NCI-H187 (cell line): Measurements from ENCODE around the gene TMEM176B.

Source experiments
- DNase-seq, 2 experiments: peaks; one replicate each; lab custom pipeline; 2025; lab: John Stamatoyannopoulos, UW

Gene TMEM176B

DNA sequence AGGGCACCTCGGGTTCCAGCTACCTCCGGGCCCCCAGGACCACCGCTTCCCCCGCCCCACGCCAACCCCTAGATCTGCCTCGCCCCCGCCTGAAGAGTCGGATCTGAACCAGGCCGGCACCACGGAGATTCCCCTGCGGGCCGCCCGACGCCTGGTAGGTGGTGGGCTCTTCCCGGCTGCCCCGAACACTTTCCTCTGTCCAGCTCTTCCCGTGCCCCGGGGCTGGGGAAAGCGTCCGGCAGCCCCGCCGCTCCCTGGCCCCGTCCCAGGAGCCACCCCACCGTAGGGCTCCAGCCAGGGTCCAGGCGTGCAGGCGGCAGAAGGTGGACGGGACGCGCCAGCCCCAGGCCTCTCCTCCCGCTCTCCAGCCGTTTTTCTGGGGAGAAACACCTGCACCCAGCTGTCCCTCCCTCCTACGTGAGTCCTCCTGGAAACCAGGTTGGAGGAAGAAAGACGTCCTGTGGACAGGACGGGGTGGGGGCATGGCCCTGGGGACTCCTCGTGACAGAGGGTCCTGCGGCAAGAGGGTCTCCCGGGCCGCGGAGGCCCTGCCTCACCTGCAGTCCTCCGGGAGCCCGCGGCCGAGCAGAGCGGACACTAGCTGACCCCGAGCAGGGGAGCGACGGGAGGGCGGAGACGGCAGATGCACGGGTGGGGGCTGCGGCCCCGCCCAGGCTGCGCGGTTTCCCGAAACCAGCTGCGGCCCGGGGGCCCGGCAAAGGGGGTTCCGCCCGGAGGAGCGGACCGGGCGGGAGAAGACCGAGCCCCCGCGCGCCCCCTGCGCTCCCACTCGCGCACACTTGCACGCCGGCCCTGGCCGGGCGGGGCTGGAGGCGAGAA, at the start of gene TMEM176B:
TSS of gene TMEM176B (minus strand) at position 624 of the 840 bp plus-strand sequence. CDS start 3,795 bp downstream, outside the sequence.
- DNase-seq = no peak

DNA sequence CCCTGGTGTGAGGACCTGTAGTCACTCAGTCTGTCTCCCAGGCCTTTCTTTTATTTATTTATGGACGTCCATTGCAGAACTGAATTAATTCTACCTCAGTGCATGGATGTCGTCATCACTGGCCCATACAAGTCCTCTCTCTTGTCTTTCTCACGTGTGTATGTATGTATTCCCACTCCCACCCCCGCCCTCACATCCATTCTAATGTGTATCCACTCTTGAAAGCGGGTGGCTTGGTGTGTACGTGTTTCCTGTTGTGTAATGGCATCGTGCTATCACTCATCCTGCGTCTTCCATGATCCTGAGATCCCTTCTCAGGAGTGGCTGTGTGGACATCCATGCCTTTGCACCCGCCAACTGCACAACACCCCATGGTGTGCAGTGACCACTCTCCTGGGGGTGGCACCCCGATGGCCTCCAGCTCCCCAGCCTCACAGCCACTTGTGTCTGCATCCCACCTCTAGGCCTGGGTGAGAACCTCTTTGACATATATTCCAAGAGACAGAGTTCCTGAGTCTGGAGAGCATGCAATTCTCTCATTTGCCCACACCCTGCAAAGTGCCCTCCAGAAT, 49.1 kb upstream of the TMEM176B start:
- DNase-seq = no peak

DNA sequence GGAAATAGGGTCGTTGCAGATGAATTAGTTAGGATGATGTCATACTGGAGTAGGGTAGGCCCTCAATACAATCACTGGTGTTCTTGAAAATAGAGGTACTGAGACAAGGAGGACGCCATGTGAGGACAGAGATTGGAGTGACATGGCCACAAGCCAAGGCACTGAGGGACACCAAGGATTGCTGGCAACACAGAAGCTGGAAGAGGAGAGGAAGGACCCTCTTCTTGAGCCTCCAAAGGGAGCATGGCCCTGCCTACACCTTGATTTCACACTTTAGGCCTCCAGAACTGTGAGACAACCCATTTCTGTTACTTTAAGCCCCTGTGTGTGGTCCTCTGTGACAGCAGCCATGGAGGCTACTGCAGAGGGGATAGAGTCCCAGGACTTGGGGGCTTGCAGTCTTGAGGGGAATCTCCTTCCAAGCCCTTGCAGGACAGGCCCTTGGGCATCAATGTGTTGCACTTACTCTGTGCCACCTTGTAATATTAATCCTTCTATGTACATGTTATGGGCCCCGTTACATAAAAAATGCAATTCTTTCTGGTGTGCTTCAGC, 48.5 kb upstream of the TMEM176B start:
- no peak for DNase-seq

DNA sequence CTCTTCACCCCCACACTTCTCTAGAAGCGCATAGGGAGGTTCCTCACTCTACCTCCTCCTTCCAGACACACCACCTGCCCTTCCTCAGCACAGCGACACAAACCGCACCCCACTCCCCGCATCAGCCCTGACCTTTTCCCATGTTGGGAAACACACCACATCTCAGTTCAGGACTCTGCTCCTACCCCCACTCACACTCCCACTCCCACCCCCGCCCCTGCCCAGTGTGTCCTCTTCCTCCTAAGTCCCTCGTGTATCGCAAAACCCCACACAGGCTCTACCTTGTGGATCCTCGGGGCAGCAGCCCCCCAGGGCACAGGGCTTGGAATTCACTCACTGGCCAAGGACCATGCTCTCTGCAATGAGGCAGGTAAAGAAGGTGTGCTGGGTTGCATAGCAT, 47.9 kb upstream of the TMEM176B start:
- DNase-seq = no peak

DNA sequence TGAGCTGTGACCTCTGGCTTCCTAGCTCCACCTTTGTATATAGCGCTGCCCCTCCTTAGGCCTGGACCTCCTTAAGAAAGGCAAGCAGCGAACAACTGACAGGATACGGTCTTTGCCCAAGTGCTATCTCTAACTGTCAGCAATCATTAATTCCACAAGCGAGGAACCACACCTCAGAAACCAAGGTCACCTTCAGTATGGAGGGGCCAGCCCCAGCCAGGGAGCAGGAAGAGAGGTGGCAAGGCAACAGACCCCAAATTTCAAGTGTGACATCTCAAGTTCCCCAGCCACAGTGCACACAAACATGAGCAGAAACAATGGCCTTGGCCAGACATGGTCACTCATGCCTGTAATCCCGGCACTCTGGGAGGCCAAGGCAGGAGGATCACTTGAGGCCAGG, 47.4 kb upstream of the TMEM176B start:
- DNase-seq = no peak

DNA sequence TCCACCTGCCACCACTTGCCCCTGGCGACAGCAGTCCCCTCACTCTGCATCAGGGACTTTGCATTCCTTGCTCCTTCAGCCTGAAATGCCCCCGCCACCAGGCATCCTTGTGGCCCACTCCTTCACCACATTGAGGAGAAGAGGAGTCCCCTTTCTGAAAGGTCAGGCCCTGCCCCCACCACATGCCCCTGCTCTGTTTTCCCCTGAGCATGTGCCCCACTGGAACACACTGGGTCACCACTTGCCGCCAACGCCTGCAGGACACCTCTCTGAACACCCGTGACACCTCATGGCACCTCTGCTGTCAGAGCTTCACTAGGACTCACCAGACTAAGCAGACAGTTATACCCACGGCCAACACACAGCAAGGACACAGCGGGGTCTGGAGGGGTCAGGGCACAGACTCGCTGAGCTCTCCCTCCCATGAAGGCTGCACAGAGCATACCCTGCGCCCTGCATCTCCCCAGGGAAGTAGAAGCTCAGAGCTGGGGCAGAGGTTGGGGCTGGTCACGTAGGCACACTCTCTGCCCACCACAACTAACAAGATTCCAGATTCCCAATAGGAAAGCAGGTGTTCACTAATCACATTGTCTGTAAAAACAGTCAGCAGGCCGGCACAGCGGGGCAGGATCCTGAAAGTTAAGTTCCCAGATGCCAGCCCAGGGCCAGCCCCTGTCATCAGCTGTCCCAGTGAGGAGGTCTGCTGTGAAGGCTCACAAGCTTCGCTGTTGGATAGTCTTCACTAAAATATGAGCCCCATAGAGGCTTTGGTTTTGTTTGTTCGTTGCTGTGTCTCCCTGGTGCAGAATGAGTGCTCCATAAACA, 46.3 kb upstream of the TMEM176B start:
- no peak for DNase-seq

DNA sequence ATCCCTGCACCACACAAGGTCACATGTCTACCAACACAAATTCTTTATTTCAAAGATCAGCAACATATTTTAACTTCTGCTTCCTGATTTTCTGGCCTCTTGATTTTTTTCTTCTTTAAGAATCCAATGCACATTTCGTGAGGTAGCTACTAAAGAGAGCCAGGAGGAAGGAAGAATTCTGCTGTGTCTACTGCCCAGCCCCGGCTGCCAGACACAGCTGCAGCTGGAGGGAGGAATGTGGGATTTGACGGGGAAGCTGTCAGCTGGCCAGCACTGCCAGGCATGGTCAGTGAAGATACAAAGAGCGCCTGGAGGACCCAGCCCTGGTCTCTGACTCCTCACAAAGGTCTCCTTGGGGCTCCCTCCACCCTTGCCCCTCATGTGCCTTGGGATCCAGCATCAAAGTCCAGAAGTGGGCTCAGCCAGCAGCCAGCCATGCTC, 45.3 kb upstream of the TMEM176B start:
- DNase-seq = no peak

DNA sequence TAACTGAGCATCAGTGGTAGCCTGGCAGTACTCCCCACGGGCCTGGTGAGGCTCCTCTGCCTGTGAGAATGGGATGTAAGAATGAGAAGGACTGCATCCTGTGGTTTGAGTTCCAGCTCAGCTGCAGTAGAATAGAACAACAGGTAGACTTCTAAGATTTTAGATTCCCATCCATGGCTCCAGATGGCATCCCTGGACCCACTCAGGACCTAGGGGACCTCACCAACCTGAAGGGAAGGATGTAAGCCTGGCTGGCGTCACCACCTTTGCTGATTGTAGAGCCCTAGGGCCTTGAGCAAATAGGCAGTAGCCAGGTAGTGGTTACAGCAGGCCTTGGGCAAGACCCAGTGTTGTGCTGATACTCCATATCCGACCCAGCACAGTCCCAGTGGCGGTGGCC, 42.6 kb upstream of the TMEM176B start:
- DNase-seq = no peak

DNA sequence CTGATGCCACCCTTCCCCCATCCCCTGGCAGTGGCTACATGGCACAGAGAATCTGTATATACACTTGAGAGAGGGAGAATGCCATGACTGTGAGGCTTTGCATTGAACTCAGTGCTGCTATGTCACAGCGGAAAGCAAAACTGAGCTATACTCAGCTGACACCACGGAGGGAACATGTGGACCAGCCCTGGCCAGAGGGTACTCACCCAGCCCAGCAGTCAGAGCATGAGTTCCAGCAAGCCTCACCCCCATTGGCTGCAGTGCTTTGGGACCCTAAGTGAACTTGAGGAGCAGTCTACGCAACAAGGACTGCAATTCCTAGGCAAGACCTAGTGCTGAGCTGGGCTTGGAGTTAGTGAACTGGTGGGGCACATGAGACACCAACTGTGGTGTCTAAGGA, 41.9 kb upstream of the TMEM176B start:
- DNase-seq = no peak

DNA sequence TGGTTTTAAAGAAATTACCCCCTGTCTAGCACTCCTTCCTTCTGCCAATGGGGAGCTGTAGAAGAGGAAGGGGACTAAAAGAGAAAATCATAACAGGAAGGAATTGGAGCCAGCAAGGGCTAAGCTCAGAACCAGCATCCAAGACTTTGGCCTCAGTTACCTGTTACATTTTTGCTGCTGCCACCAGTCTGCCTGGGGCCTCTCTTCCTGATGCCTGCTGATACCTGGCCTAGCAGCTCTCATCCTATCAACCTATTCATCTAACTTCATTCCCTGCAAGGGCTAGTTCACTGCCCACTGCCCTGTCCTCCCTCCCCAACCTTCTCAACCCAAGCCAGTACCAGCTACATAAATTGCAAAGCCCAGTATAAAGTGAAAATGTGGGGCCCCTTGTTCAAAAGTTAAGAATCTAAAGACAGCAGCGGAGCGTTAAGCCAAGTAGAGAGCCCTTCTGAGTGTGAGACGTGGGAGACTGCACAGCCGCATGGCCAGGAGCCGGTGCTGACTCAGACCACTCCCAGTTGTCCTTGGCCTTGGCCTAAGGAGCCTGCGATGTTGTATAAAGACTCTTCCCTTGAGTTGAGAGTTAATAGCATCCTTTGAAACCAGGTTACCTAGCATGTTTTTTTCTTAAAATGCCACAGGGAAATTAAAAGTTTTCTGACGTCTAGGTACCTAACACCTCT, 38.9 kb upstream of the TMEM176B start:
- DNase-seq = no peak

DNA sequence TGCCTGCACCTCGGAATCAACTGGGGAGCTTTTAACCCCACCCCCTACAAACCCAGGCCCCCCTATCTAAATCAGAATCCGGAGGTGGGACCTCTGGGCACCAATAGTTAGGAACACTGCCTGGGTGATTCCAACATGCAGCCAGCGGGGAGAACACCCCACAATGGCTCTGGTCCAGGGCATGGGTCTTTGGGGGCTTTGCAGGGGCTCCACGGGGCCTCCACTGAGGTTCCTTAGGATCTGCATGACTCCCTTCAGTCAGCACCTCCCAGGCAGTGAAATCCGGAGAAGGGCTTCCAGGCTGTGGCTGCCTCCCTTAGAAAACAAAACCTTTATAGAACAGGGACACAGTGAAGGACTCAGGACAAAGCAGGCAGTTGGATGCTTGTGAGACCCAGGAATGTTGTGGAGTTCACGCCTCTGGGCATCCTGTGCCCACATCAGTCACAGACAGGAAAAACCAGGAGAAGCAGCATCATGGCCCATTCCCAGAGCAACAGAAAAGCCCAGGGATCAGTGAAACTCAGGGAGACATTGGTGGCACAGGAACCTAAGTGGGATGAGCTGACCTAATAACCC, 35.6 kb upstream of the TMEM176B start:
- no peak for DNase-seq

DNA sequence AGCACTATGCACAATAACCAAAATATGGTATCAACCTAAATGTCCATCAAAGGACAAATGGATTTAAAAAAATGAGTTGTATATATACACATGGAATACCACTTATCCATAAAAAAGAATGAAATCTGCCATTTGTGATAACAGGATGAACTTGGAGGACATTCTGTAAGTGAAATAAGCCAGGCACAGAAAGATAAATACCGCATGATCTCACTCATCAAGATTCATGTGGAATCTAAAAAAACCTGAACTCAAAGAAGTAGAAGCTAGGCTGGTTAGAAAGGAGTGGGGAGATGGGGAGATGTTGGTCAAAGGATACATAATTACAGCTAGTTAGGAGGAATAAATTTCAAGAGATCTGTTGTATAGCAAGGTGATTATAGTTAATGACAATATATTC, 34.9 kb upstream of the TMEM176B start:
- no peak for DNase-seq

DNA sequence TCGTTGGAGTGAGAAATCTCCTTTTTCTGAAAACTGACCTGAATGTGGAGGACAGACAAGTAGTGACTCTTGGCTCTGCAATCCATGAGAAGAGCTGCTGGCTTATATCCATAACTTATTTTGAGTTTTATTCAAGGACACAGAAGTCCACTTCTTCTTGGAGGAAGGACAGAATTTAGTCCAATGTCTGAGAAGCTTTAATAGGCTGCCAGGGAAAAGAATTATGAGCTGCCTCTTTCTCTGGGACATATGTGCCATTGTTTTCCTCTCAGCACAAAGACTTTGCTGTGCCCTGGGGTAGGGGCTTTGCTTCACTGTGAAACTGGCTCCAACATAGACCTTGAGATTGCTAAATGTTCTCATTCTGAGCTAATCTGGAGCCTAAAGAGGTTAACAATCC, 31.7 kb upstream of the TMEM176B start:
- no peak for DNase-seq

DNA sequence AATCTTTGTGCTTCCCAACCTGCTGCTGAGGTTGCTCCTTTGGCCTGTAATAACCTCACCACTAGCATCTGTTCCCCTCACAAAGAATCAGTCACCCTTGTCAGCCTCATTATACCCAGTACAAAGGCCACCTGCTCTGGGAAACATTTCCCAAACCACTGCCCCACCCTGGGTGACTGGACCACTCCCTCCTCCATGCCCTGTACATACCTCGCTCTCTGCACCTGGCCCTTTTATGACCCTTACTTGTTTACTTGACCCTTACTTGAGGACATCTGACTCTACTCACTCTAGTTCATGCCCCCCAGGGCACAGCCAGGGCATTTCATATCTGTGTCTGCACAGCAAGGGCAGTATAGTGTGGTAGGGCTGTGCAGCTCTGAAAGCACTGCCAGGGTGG, 30.8 kb upstream of the TMEM176B start:
- no peak for DNase-seq

DNA sequence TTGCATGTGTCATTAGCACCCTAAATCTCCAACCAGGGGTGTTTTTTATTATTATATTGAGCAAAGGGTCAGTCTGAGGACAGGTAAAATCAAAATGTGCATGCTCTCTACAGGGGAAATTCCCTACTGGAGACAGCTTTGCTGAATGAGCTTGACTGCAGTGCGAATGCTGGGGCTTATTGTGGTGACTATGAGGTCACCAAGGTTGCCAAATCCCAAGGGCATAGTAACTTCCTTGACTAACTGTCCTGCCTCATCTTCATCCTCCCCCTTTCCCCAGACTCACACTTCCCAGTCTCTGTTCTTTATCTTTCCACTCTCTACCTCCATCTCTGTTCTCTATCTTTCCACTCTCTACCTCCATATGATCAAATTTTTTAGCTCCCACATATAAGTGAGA, 29.3 kb upstream of the TMEM176B start:
- DNase-seq = no peak

DNA sequence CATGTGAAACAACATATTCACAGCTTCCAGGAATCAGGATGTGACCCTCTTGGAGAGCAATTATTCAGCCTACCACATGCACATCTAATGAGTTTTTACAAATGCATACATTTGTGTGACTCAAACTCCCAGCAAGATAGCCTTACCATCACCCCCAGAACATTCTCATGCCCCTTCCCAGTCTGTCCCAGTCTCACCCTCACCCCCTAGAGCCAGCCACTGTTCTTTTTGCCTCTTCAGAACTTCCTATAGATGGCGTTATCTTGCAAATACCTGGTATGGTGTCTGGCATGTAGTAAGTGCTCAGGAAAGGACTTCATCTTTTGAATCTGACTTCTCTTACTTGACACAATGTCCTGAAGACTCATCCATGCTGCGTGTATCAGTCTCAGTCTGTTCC, 28.2 kb upstream of the TMEM176B start:
- no peak for DNase-seq

DNA sequence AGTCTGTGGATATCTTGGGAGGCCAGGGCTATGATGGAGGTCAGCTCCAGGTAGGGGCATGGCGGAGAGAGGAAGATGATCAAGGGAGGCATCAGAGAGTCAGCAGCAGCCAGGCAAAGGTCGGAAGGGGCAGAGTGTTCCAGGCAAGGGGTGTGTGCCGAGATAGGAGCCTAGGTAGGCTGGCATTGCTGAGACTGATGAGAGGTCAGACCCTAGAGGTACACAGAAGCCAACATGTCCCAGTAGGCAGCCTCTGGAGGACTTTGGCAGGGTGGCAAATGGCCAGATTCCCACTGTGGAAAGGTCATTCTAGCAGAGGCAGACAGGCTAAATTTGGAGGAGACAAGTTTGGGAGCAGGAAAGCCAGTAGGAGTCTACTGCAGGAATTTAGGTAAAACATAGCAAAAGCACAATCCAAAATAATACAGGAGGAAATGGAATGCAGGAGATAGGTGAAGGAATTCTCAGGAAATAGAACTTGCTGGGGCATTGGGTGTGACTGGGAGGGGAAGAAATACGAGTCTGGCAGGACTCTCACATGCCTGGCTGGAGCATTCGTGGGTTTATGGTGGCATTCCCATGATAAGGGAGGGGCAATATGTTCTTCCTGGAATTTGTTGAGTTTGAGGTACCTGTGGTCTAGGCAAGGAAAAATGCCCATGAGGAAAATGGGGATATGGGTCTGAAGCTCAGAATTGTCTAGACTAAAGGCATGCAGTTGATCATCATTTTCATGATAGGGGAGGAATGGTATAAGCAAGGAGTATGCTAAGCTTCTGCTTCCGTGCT, 26.1 kb upstream of the TMEM176B start:
- no peak for DNase-seq

DNA sequence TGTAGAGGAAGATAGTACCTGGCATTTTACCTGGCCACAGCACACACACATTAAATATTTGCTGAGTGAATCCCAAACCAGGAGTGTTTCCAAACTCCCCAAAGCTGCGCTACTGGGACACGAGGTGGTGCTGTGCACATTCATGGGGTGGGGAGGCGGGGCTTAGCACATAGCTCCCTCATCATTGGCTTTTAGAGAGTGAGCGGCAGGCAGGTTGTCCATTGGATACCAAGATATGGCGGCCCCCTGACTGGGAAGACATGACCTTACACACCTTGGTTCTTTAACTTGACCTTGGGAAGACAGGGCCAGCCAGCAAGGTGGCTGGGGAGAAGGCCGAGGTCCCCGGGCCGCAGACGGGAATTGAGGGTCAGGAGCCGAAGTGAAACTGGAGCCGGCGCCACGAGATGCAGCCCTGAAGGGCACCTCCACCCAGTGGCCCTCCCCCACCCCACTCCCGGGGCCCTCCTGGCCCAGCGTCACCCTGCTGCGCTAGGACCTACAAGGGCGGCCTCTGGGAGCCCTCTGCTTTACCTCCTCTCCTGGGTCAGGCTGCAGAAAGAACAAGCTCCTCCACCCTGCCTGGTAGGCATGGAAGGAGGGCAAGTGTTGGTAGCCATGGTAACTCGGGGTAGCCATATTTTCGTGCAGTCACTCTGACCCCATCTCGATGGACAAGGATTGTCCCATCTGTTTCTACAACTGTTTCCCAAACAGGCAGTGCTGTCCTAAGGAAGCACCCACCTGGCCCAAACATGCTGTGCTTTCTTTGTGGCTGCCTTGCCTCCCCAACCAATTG, 24.4 kb upstream of the TMEM176B start:
- DNase-seq = no peak

DNA sequence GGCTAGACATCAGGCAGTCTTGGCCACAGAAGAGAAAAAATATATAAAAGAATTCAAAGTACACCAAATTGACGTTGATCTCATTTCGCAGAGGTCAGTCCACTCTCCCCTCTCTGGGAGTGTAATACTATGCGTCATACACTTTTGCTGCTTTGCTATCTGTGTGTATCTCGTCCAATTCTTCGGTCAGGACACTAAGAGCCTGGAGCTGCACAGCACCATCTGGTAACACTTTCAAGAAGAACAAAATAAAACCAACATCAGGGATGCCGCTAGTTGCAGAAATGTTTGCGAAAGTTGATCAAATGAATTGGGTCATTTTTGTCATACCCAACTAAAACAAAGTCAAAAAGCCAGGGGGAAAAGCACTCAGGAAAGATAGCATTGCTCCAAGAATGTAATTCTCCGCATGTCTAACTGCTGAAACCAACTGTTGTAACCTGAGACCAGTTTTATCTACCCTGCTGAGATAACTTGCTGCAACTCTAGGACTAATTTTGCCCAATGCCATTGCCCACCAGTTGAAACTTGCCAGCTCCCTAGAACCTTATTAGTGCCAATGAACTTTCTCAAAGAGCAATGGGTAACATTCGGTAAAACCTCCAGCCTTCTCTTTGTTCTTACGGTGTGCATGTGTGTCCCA, 23.4 kb upstream of the TMEM176B start:
- no peak for DNase-seq
